ENCODE data around the gene USP30.

- no peak for TF ChIP-seq CTCF (IDR thresholded peaks at IDR 0.05)
- TF ChIP-seq POLR2A (IDR thresholded peaks at IDR 0.05): no peak
Observed at GRCh38 chr12:109115404-109115757, 63.0 kb downstream of the USP30 start.

All from vagina (tissue), 2 donors.